Smooth muscle cell of the brain vasculature (primary cell): Measurements from ENCODE around the gene FOXO3.
"Not testable (repeated sequence)": the region's sequence is repeated elsewhere in the genome, so short reads cannot be mapped to it uniquely, and the experiment has no call there.

ENCODE experiments used
- DNase-seq: peaks from one replicate; pipeline ENCODE4 v3.0.0-alpha.2; 2012; ENCODE audit warnings: low read depth, low spot score

Gene FOXO3

DNA sequence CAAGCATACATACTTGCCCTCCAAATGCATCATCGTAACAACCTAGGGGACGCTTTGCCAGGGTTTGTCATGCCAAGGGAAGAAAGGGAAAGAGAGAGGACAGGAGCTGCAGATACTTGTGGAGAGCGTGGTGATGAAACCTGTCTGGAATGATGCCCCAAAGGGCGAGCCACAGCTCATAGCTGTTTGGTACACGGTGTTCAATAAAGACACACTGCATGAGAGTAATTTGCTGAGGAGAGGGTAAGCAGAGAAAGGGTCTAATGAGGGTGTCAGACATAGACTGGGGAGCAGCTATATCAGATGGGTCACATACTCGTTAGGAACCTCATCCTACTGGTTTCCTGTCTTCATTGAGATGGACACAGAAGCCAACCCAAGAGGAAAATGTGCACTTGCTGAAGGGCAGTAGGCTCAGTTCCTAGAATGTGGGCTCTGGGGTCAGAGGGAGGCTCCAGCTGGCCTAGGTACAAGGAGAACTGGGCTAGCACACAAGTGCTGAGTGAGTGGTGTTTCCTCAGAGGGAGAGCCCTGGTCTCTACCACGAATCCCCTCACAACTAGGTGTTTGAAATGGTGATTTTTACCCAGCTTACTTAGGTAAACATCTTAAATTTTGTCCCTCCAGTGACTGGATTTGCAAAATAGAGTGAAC lies 5.2 kb upstream of the FOXO3 start:
- DNase-seq: no peak

DNA sequence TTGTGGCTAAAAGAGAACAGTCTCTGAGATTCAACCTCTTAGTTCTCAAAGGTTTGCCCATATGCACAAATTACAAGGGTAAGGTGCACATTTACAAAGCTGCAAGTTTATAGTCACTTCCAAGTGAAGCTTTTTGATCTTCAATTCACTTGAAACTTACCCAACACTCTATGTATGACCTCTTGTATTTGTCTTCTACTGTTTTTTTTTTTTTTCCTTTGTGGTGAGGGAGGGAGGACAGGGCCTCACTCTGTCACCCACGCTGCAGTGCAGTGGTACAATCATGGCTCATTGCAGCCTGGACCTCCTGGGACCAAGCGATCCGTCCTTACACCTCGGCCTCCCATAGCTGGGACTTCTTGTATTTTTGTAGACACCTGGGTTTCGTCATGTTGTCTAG lies 4.5 kb upstream of the FOXO3 start:
- DNase-seq: no peak

DNA sequence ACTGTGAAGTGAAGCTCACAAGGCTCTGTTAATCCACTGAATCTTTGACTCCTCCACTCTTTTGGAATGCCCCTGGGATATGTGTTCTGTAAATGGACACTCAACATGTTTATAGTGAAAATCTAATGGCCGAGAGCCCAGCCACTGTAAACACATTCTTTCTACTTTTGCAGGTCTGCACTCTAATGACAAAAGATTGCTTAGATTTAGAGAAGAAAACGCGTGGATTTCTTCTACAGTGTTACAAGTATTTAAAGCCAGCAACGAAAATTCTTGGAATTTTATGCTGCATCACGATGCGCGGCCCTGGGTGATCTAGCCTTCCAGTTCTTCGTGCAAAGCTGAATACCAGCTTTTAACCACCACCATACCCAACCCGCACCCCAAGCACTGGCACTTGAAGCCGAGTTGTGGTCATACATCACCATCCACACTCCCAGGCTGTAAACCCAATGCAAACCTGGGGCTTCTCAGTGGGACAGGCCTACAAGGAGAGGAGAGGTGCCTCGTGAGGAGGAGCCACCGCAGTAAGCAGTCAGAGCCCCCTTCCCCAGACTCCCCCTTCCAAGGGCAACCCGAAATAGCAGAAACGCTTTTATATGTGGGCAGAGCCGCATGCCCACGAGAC lies 3.7 kb upstream of the FOXO3 start:
- DNase-seq: no peak

DNA sequence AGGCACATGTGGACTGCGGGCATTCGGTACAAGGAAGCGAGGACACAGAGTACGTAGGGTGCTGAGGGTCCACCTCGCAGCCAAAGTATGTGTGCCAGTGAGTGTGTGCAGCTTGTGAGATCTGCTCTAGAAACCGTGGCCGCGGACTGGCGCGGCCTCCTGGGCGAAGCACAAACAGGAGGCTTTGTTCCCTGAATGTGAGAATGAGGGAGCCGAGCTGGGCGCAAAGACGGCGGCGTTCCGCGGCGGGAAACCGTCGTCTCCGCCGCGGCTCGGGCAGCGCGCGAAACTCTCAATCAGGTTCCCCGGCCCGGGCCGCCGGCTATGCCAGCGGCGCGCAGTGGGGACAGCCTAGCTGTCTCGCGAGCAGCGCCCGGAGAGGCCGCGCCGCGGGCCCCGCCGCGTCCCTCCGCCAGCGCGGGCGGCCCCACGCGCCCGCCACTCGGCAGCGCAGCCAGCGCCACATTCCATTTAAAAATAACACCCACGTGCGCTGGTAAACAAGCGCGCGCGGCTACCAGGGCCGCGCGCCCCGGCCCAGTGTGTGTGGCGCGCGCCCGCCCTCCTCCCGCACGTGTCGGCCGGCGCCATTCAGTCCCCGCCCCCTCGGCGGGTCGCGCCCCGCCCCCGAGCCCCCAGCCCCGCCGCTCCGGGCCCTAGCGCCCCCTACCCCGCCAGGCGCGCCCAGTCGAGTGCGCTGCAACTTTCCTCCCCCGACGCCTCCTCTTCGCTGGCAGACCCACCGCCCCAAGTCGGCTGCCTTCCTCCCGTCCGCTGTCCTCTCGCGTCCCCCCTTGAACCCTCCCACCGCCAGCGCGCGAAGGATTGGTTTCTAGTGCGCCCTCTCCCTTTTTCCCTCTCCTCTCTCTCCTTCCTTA lies 3.0 kb upstream of the FOXO3 start:
- no peak for DNase-seq

DNA sequence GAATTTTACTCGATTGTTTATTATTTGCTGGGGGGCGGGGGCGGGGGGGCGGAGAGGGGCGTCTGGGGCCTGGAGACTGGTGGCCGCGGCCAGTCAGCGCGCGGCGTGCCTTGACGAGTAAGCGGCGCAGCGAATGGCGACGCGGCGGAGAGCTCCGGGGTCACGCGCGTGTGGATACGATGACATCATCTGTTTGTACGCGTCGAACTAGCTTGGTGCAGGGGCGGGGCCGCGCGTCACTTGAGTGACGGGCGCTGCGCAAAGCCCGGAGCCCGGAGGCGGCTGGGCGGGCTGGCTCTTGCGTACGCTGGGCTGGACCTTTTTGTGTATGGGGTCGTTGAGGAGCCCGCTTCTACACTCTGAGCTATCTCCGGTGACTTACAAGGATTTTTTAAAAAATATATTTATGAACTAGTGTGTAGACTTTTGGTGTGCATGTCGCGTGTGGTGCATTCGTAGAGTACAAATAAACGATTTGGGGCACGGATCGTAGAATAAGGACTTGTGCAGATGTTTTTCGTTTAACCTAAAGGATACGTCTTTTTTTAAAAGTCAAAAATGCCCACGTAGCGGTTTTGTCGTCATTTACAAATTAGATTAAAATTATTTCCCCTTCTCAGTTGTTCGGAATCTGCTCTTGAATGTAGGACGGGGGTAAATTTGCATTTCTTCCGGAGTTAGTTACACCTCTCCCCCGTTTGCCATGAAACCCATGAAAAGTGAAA lies 2.2 kb upstream of the FOXO3 start:
- peak; percentile 99 for DNase-seq

DNA sequence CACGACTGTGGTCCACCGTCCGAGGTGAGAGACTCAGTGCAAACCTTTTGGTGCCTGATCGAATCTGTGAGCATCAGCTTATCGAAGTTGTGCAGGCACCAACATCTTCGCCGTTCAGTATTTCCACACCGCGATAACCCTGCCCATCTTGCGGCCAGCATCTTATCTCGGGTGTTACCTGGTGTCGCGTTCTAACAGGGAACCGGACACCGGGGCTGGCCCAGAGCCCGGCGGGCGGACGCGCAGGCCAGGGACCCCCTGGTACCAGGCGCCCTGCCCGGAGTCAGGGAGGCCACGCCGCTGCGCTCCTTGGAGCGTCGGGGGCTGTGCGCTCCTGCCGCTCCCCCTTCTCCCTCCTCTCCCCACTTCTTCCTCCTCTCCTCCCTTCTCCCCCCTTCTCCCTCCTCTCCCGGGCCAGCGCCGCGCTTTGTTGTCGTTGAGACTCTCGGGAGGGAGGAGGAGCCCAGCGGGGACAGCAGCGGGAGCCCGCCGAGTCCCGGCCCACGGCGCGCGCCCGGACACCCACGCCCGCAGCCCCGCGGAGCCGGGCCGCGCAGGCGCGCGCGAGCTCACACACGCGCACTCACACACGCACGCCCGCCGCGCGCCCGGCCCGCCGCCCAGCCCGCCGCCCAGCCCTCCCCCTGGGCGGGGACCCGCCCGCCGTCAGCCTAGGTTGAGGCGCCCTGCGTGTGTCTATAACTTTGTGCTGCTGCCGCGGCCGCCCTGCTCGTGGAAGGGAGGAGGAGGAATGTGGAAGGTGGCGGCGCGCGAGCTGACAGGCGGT lies 1.4 kb upstream of the FOXO3 start:
- DNase-seq: no peak

DNA sequence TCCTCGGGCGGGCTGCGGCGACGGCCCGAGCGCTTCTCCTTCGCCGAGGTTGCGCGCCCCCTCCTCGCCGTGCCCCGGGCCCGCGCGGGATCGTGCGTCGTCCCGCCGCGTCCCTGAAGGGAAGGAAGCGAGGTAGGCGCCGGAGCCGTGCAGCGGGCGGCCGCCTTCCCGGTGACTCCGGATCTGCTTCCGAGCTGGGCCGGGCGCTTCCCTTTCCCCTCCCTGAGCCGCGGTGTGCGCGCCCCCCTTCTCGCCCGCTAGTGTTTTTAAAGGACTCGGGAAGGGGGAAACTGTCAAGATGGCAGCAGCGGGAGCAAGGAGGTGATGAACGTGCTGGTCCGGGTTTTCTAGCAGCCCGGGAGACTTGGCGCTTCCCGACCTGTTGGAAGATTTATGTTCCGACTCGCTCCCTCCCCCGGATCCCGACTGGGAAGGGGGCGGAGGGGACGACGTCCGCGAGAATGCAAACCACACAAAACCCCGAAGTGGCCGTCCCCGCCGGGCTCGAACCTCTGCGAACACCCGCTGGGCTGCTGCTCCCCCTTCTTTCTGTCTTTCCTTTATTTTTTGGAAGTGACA lies 744 bp upstream of the FOXO3 start:
- no peak for DNase-seq

DNA sequence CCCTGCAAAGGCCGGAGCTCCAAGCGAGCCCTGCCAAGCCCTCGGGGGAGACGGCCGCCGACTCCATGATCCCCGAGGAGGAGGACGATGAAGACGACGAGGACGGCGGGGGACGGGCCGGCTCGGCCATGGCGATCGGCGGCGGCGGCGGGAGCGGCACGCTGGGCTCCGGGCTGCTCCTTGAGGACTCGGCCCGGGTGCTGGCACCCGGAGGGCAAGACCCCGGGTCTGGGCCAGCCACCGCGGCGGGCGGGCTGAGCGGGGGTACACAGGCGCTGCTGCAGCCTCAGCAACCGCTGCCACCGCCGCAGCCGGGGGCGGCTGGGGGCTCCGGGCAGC lies 561 bp downstream of the FOXO3 start:
- DNase-seq: not testable (repeated sequence)

DNA sequence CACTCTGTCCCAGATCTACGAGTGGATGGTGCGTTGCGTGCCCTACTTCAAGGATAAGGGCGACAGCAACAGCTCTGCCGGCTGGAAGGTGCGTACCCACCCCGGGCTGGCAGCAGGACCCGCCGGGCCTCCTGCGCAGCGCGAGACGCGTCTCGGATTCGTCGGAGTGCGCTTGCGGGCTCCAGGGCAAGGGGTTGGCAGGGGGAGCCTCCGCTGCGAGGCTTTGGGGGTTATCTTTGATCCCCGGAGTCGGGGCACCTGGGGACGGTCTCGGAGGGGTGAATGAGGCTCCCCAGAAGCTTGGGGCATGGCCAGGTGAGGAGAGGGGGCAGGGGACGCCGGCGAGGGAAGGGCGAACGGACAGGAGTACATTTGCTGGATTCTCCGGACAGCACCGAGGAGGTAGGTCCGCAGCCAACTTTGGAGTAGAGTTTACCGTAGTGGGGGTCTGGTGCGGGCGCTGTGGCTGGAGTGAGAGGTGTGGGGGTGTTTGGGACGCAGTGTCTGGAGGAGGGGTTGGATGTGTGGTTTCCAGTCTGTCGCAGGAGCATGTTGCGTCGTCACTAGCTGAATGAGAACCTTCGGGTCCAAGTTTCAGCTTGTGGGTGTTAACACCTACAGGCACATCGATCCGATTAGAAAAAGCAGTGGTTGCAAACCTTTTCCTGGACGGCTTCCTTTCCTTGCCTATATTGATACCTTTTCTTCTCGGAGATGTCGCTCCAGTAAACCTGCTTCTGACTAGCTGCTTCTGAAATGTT lies 1.2 kb downstream of the FOXO3 start:
- DNase-seq: no peak

DNA sequence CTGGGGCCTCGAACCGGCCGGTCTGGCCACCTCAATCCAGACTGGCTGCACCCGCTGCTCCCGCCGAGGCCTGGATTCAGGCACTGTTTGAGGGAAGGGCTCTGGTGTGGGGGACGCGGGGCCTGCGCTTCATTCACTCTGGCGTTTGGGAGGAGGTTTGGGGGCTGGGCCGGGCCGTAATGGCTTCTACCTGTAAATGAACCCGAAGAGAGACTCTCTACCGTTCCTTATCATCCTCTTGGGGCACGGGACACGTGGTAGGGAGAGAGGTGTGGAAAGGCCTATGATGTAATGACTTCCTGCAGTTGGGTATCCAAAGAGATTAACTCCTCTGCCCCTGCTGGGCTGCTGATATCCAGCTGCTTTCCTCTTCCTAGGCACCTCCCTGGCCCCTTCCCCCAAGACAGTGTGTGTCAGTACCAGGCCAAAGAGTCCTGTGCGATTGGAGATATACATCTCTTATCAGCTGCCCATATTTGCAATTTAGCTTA lies 1.8 kb downstream of the FOXO3 start:
- DNase-seq: no peak

DNA sequence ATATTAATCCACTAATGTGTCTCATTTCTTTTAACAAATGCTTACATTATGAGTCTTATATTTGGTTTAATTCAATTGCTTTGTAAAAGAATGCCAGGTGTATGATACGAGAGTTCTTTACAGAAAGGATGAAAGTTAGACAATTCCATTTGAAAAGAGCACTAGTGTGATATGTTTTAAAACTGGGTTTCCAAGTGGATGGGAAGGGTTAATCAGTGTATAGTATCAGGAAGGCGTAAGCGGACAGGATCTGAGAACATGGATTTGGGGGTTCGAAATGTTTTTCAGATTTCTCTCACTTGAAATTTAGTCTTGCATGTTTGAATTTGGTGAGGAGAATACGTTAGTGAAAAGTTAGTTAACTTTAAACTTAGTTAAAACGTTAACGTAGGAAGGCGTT lies 2.6 kb downstream of the FOXO3 start:
- DNase-seq: no peak

DNA sequence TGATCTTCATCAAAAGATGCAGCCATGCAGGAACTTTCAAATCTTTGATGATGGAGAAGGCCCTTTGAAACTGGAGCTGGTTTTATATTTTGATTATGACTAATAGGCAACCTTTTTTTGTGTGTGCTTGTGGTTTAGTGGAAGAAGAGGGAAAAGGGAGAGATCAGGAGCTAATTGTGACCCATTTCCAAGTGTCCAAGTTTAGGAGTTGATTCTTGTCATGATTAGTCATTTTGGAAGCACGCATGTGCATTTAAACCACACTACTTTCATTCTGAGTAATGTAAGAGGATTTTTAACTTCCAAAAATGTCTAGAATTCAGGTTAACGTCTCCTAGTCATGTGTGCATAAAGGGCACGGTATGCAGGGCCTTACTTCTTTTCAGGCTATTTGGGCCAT lies 3.5 kb downstream of the FOXO3 start:
- no peak for DNase-seq

DNA sequence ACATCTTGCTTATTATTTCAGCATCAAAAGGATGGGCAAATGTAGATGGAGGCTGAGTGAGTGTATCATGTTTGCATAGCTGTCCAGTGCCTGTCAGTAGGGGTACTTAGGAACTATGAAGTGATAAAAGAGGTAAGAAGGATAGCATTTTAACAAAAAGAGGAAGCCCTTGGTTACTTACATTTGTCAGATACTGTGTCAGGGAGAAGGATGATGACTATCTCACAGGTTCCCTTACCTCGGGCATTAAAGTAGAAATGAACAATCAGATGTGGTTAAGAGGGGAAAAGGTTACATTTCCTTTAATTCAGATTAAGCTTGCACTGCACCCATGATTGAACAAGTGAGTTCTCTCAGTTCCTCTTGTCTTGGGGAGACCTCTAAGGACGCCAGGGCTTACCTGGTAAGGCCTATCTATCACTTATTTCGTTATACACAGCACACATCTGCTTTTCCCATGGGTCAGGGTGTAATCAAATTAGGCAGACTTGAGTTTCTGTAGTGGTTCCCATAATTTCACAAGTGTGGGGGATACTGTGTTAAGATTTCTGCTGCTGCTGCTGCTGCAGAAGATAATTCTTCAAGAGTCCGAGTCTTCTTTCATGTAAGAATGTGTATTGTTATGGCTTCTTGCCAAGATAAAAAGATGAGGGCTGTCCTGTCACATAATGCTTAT lies 4.5 kb downstream of the FOXO3 start:
- DNase-seq: no peak

DNA sequence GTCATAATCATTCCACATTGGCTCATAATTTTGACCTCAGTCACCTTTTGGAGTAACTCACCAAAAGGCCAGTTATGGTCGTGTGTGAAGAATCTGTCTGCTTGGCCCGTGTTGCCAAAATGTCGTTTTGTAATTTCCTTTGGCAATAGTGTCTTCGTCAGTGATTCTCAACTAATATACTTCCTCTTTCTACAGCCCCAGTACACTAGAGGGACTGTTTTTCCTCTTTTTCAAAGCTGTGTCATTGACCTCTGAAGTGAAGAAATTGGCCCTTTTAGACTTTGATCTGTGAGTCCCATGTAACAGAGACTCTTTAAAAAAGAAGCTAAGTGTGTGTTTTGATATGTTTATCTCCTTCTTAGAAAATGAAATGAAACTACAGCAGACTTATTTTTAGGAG lies 5.2 kb downstream of the FOXO3 start:
- DNase-seq: no peak

DNA sequence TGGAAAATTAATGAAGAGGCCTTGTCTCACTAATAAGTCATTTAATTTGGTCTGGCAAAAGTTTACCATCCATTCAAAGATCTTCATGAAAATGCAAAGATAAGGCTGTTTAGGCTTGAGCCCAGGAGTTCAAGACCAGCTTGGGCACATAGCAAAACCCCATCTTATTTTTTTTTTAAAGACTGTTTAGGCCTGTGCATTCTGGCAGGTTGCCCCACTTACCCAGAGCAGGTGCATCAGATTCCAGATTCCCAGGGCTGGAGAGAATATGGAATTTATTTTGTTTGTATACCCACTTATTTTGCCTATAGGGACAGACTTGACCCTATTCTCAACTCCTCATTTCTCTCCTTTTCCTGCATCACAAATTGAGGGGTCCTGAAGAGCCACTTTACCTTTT lies 5.7 kb downstream of the FOXO3 start:
- no peak for DNase-seq

DNA sequence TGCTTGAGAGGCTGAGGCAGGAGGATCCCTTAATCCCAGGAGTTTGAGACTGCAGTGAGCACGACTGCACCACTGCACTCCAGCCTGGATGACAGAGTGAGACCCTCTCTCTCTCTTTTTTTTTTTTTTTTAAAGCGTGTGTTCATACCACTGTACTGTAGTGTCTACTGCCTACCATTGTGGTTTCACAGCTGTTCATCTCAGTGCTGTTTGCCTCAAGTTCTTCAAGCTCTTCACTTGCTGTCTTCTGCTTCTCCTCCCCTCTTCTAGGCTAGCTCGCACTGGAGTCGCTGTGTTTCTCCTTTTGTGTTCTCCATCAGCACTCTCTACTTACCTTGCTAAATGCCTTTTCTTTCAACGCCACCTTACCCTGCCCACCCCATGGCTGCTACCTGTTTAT lies 7.4 kb downstream of the FOXO3 start:
- DNase-seq: no peak

DNA sequence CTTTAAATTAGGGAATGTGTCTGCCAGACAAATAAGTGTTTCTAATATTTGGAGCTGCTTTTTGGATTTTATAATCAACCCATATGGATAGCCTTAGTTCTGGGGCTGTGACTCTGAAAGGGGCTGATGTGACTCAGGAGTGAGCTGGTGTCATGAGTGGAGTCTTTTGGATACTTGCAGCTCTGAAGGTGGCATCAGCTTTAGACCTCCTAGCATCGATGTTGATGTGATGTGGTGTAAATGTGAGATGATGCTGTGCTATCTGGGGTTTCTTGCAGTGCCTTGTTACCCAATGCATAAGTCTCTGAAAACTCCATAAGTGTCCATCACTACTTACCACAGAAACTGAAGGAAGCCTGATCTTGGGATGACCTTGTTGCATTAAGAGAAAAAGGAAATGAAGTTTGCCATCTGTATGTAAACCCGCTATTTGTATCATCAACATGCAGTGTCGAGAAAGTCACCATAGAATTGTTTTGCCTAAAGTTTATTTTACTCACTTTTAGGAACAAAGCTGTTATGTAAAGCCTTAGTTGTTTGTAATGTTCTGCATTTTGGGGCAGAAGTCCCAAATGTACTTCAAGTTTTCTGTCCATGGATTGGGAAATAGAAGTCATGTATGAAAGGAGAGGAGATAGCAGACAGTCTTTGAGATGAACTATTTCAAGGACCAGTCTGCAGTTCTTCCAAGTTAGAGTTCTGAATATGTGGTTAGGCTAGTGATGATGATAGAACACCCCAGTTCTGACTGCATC lies 8.0 kb downstream of the FOXO3 start:
- no peak for DNase-seq

DNA sequence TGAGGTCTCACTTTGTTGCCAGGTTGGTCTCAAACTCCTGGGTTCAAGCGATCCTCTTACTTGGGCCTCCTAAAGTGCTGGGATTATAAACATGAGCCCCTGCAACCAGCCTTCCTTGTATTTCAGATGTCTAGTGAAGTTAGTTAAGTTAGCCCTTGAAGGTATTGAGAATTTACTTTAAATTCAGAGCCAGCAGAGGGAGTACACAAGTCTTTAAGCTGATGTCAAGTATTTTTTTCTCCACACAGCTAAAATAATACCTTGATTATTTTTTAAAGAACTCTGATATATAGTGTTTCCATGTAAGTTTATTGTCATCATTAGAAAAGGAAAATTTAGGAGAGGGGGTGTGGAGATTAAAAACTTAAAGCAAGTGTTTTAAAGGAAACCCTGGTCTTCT lies 9.8 kb downstream of the FOXO3 start:
- DNase-seq: no peak
